ENCODE results near the gene SLIT3. TPM values are rescaled to one million over a fixed set of nuclear protein-coding genes. Genes with fewer than 3 reads are reported as not detected.

Gene SLIT3
- total RNA-seq, 1 experiment from 2014 or later = 0.10 TPM

- no peak for TF ChIP-seq ZBTB33 (IDR thresholded peaks at IDR 0.05; ENCODE audit: extremely low read depth, insufficient replicate concordance, low read length)
- TF ChIP-seq CBX3 (IDR thresholded peaks at IDR 0.05; ENCODE audit: low read depth) = no peak
- no peak for TF ChIP-seq RAD21 (IDR thresholded peaks at IDR 0.05; ENCODE audit: low read depth)
- no peak for TF ChIP-seq POLR2AphosphoS5 (IDR thresholded peaks at IDR 0.05; ENCODE audit: low read depth, low read length)
- TF ChIP-seq CEBPB (IDR thresholded peaks at IDR 0.05; ENCODE audit: low read depth) = no peak
Measured at GRCh38 chr5:169219961-169220360, 81.0 kb downstream of the SLIT3 start (continued).

- no peak overlapping the region for H3K4me3 ChIP-seq (replicated peaks in 1 of 2; ENCODE audit: low read depth in 1 of 2, low read length in 2 of 2)
- DNase-seq (ENCODE audit: low read depth, low spot score) (no peak), ATAC-seq (no peak)
- H3K27me3 ChIP-seq (ENCODE audit: insufficient read depth, low read length) = peaks cover 16% of the 10 kb centered on the region
- no peaks in the 10 kb centered on the region for H3K4me1 ChIP-seq (ENCODE audit: control insufficient read depth in 1 of 2, insufficient read depth in 2 of 2, low read length in 2 of 2)
- no peak overlapping the region for H2AFZ ChIP-seq (ENCODE audit: low read depth, low read length, poor library complexity, severe bottlenecking)
- POLR2A ChIA-PET = no interaction called here
- RAD21 ChIA-PET (ENCODE audit: low non-redundant PET in 1 of 2, low total read pairs in 2 of 2, uncharacterized antibody in 2 of 2, unreplicated experiment in 2 of 2) = no interaction called here
- no peak overlapping the region for H3K9ac ChIP-seq (ENCODE audit: low read length)
- intact Hi-C loops (cut with micrococcal nuclease) = no loop called here
- no peaks in the 10 kb centered on the region for H3K9me2 ChIP-seq (ENCODE audit: insufficient read depth)
- no peaks in the 10 kb centered on the region for H3K79me2 ChIP-seq (ENCODE audit: insufficient read depth, low read length)
- H3K9me3 ChIP-seq (ENCODE audit: control insufficient read depth in 1 of 2, insufficient read depth in 1 of 2, low read depth in 1 of 2, low read length in 2 of 2) = no peaks in the 10 kb centered on the region
- BruUV-seq (replicated peaks) = no TSS peak
- H3K4me2 ChIP-seq (ENCODE audit: low read length) = no peak overlapping the region
- H3K27ac ChIP-seq (ENCODE audit: low read depth, low read length) = no peak overlapping the region
- no peaks in the 10 kb centered on the region for H4K20me1 ChIP-seq (ENCODE audit: insufficient read depth)
- no peaks in the 10 kb centered on the region for H3K36me3 ChIP-seq (ENCODE audit: control insufficient read depth in 1 of 2, insufficient read depth in 2 of 2, low read length in 2 of 2)
- CTCF ChIA-PET = no interaction called here
- TF ChIP-seq EZH2 (IDR thresholded peaks at IDR 0.05) (no peak), SIN3A (IDR thresholded peaks at IDR 0.05; ENCODE audit: low read depth) (no peak), POLR2A (IDR thresholded peaks at IDR 0.05; ENCODE audit: borderline replicate concordance, extremely low read depth, insufficient read depth, insufficient read length) (no peak), FOSL1 (IDR thresholded peaks at IDR 0.05; ENCODE audit: low read depth) (no peak), ZFX (IDR thresholded peaks at IDR 0.05) (no peak), MAX (IDR thresholded peaks at IDR 0.05) (no peak), EGR1 (IDR thresholded peaks at IDR 0.05; ENCODE audit: low read depth) (no peak), YY1 (IDR thresholded peaks at IDR 0.05; ENCODE audit: extremely low read depth, insufficient replicate concordance, low read depth, low read length) (no peak), REST (IDR thresholded peaks at IDR 0.05; ENCODE audit: low read depth) (no peak), JUND (IDR thresholded peaks at IDR 0.05) (no peak), CEBPB (IDR thresholded peaks at IDR 0.05; ENCODE audit: low read depth) (no peak), TCF7L2 (IDR thresholded peaks at IDR 0.05; ENCODE audit: borderline replicate concordance, extremely low read depth, insufficient read depth, insufficient read length) (no peak), ZNF274 (IDR thresholded peaks at IDR 0.05; ENCODE audit: low read depth, low read length) (no peak), SRF (IDR thresholded peaks at IDR 0.05; ENCODE audit: low read depth) (no peak), EZH2phosphoT487 (IDR thresholded peaks at IDR 0.05; ENCODE audit: borderline replicate concordance) (no peak), ELF1 (IDR thresholded peaks at IDR 0.05; ENCODE audit: borderline replicate concordance, low read depth) (no peak), SP1 (IDR thresholded peaks at IDR 0.05; ENCODE audit: low read depth) (no peak), ZBTB33 (IDR thresholded peaks at IDR 0.05; ENCODE audit: extremely low read depth, insufficient replicate concordance, low read length) (no peak)
Measured at GRCh38 chr5:169219351-169219750, 81.6 kb downstream of the SLIT3 start.

Measured in HCT116 (cell line).